Osteoblast (primary cell): ENCODE measurements around the gene ZNF526. TPM values are rescaled to one million over a fixed set of nuclear protein-coding genes. Genes with fewer than 3 reads are reported as not detected.

Source experiments
- DNase-seq: peaks from one replicate; pipeline ENCODE4 v3.0.0; 2011; ENCODE audit warnings: low spot score, mixed read lengths; ENCODE audit not compliant: insufficient read length; ENCODE audit errors: missing footprints
- H2AFZ ChIP-seq: 2 replicates; pipeline ENCODE4 v1.6.0; 2011; ENCODE audit warnings: mild to moderate bottlenecking, low read length
- H3K27ac ChIP-seq: 2 replicates; pipeline ENCODE4 v1.5.1; 2011; ENCODE audit warnings: mild to moderate bottlenecking, low read depth, low read length, moderate library complexity
- H3K27me3 ChIP-seq: 2 replicates; pipeline ENCODE4 v1.6.0; 2012; ENCODE audit warnings: mild to moderate bottlenecking, control low read depth, inconsistent platforms, low read length, moderate library complexity; ENCODE audit not compliant: insufficient read depth
- H3K36me3 ChIP-seq: 2 replicates; pipeline ENCODE4 v1.5.1; 2011; ENCODE audit warnings: mild to moderate bottlenecking, low read length, control low read depth, moderate library complexity; ENCODE audit not compliant: insufficient read depth
- H3K4me1 ChIP-seq: 2 replicates; pipeline ENCODE4 v1.5.1; 2011; ENCODE audit warnings: mild to moderate bottlenecking, low read length, control low read depth, moderate library complexity; ENCODE audit not compliant: insufficient read depth
- H3K4me2 ChIP-seq: 2 replicates; pipeline ENCODE4 v1.6.0; 2011; ENCODE audit warnings: mild to moderate bottlenecking, low read length; ENCODE audit not compliant: insufficient read depth
- H3K4me3 ChIP-seq: fragments of 200-600 bp; sonication (generic); 3 replicates; pipeline ENCODE4 v1.5.1; 2012; ENCODE audit warnings: mild to moderate bottlenecking, low read length, inconsistent platforms; ENCODE audit not compliant: insufficient read depth
- H3K79me2 ChIP-seq: 2 replicates; pipeline ENCODE4 v1.6.0; 2012; ENCODE audit warnings: mild to moderate bottlenecking, low read length, control low read depth, inconsistent platforms; ENCODE audit not compliant: insufficient read depth
- H3K9me3 ChIP-seq: 2 replicates; pipeline ENCODE4 v1.5.1; 2011; ENCODE audit warnings: low read depth, low read length, control low read depth
- H4K20me1 ChIP-seq: 2 replicates; pipeline ENCODE4 v1.6.0; 2012; ENCODE audit warnings: mild to moderate bottlenecking, low read length, control low read depth; ENCODE audit not compliant: insufficient read depth
- total RNA-seq: library from RNA; depleted of rRNA; stranded (reverse); fragments of >200 nt; gene quantifications from 2 replicates; pipeline ENCODE4 v1.2.3, GENCODE V29; 2012
- TF ChIP-seq, protein P1 (sequence below): IDR thresholded peaks from 2 replicates; pipeline ENCODE4 v1.5.1; 2011; ENCODE audit warnings: mild to moderate bottlenecking, low read depth, low read length, moderate library complexity; ENCODE audit errors: extremely low read depth

Gene ZNF526
- total RNA-seq, 1 donor = 11.9 TPM

DNA sequence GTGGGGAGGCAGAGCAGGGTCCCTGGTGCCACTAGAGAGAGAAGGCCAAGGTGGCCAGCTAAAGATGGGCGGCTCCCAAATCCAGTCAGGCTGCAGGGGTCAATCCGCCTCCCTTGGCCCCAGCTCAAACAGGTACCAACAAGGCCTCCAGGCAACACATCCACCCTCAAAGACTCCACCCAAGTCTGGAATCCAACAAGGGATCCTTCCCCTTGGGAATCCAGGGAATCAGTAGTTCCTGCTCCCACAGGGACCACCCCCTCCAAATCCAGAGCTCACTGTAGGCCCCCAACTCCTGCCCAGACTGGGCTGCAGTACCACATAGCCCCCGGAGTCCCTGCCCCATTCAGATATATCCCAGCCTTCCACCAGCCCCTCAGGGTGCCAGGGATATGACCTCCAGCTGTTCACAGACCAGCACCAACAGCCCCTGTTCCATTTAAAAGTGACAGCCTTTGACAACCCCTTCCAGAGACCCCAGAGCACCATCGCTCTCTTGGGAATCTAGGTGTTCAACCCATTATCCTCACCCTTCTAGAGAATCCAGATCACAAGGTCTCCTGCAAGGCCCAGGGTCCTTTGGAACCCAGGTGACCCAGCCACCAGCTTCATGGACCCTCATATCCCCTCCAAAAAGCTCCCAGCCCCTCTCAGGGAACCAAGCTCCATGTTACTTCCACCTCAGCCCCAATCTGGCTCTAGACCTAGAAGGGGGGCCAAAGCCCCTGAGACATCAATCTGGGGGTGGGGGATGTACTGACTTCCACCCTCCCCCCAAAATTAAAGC lies 31.7 kb downstream of the ZNF526 start:
- Histone ChIP-seq H3K79me2 (peaks cover 75% of the 10 kb centered on the region), H3K4me1 (peaks cover 48% of the 10 kb centered on the region), H4K20me1 (peaks cover 25% of the 10 kb centered on the region), H2AFZ (no peak overlapping the region), H3K4me3 (peak overlapping the region; percentile 95), H3K4me2 (peak overlapping the region; percentile 97), H3K9me3 (no peaks in the 10 kb centered on the region), H3K27ac (peak overlapping the region; percentile 93), H3K27me3 (no peaks in the 10 kb centered on the region), H3K36me3 (peaks cover 19% of the 10 kb centered on the region)
- TF ChIP-seq, protein P1, sequence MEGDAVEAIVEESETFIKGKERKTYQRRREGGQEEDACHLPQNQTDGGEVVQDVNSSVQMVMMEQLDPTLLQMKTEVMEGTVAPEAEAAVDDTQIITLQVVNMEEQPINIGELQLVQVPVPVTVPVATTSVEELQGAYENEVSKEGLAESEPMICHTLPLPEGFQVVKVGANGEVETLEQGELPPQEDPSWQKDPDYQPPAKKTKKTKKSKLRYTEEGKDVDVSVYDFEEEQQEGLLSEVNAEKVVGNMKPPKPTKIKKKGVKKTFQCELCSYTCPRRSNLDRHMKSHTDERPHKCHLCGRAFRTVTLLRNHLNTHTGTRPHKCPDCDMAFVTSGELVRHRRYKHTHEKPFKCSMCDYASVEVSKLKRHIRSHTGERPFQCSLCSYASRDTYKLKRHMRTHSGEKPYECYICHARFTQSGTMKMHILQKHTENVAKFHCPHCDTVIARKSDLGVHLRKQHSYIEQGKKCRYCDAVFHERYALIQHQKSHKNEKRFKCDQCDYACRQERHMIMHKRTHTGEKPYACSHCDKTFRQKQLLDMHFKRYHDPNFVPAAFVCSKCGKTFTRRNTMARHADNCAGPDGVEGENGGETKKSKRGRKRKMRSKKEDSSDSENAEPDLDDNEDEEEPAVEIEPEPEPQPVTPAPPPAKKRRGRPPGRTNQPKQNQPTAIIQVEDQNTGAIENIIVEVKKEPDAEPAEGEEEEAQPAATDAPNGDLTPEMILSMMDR = no peak
- DNase-seq = peak; percentile 77

DNA sequence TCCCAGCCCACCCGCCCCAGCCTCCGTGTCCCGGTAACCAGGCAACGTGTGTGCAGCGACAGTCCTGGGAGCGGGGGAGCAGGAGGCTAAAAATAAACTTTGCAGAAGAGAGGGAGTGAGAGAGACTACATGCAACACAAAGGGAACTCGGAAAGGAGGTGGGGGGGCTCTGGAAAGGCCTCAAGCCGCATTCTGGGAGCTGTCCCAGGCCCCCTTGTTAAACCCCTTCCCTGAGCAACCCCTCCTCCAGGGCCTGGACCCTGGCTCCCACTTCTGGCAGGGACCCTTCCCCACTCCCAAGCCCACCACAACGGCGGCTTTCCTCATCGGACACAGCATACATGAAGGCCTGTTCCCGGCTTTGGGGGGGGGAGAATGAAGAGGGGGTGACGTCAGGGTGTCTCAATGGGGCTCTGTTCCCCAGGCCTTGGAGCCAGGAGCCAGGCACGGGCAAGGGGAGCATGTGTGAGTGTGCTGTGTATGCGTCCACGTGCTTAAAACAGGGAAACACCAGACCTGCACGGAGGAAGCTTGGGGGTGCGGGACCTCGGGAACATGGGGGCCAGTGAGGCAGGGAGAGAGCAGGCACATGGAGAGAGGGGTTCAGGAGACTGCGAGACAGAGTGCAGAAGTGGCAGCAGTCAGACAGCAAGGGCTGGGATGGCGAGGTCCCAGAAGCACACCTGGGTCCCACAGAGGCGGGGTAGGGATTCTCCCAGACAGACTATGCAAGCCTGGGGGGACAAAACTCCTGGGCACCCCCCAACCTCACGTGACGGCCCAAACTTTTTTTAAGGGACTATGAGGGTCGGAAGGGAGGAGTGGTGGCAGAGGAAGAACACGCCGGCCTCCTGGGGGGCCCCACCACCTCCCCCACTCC lies 32.5 kb downstream of the ZNF526 start:
- Histone ChIP-seq H3K4me1 (peaks cover 41% of the 10 kb centered on the region), H3K4me3 (peak overlapping the region; percentile 95), H4K20me1 (peaks cover 20% of the 10 kb centered on the region), H3K4me2 (peak overlapping the region; percentile 97), H3K9me3 (no peaks in the 10 kb centered on the region), H2AFZ (no peak overlapping the region), H3K36me3 (peaks cover 19% of the 10 kb centered on the region), H3K27ac (peak overlapping the region; percentile 93), H3K27me3 (no peaks in the 10 kb centered on the region), H3K79me2 (peaks cover 70% of the 10 kb centered on the region)
- TF ChIP-seq, protein P1 = no peak
- DNase-seq = peak; percentile 97

- peak overlapping the region; percentile 97 for H3K4me2 ChIP-seq
- no peak overlapping the region for H2AFZ ChIP-seq
- peak overlapping the region; percentile 95 for H3K4me3 ChIP-seq
- H3K4me1 ChIP-seq = peaks cover 41% of the 10 kb centered on the region
- peaks cover 62% of the 10 kb centered on the region for H3K79me2 ChIP-seq
- no peaks in the 10 kb centered on the region for H3K27me3 ChIP-seq
- peaks cover 20% of the 10 kb centered on the region for H4K20me1 ChIP-seq
- H3K36me3 ChIP-seq = peaks cover 18% of the 10 kb centered on the region
- H3K9me3 ChIP-seq = no peaks in the 10 kb centered on the region
- TF ChIP-seq, protein P1 = no peak
- peak; percentile 96 for DNase-seq
- H3K27ac ChIP-seq = peak overlapping the region; percentile 93
Observed at GRCh38 chr19:42253245-42254088, 33.4 kb downstream of the ZNF526 start.
